Colonic mucosa (tissue), 4 donors: ENCODE data around the gene SESN3. TPM values are rescaled to one million over a fixed set of nuclear protein-coding genes. Genes with fewer than 3 reads are reported as not detected.

Experiments
- DNase-seq: peaks from one replicate; pipeline ENCODE4 v3.0.0-alpha.2; 2020
- H3K27ac ChIP-seq: fragments of 200-600 bp; one replicate; pipeline ENCODE4 v1.8.0; 2021
- H3K27me3 ChIP-seq: fragments of 200-600 bp; one replicate; pipeline ENCODE4 v1.8.0; 2021
- H3K36me3 ChIP-seq: fragments of 200-600 bp; one replicate; pipeline ENCODE4 v1.8.0; 2021
- H3K4me1 ChIP-seq: fragments of 200-600 bp; one replicate; pipeline ENCODE4 v1.8.0; 2021; ENCODE audit warnings: mild to moderate bottlenecking
- H3K4me3 ChIP-seq: fragments of 200-600 bp; one replicate; pipeline ENCODE4 v1.8.0; 2021
- H3K9ac ChIP-seq, 2 donors: one replicate each; pipeline ENCODE4 v1.7.0; 2013; ENCODE audit warnings: control low read depth in 2 of 2, low read depth in 2 of 2, low read length in 2 of 2
- H3K9me3 ChIP-seq: fragments of 200-600 bp; one replicate; pipeline ENCODE4 v1.8.0; 2021
- CTCF ChIP-seq: fragments of 200-600 bp; IDR thresholded peaks from one replicate; pipeline ENCODE4 v1.8.0; 2022; ENCODE audit warnings: antibody characterized with exemption, mild to moderate bottlenecking
- intact Hi-C: fragments of 100-400 bp; cut with DNase I; formaldehyde crosslinking; loops from one replicate; pipeline ENCODE4 v1.14.1; 2022
- total RNA-seq, 2 donors: library from RNA; stranded (reverse); fragmentation: NEBNext Ultra II Directional in 1 of 2; extraction: Animal tissue kit (Norgen Biotek cat#: 25700) in 1 of 2; gene quantifications; one replicate each; pipeline ENCODE4 v1.2.1, GENCODE V29; 2021
- donor health status: healthy.
- donor health status: DM: no; HTN: no; CAD: no.
- donor health status: DM: no; HTN: no; CAD: no.

Gene SESN3
- total RNA-seq, 2 donors from 2014 or later, result 14.7 to 21.2 TPM

DNA sequence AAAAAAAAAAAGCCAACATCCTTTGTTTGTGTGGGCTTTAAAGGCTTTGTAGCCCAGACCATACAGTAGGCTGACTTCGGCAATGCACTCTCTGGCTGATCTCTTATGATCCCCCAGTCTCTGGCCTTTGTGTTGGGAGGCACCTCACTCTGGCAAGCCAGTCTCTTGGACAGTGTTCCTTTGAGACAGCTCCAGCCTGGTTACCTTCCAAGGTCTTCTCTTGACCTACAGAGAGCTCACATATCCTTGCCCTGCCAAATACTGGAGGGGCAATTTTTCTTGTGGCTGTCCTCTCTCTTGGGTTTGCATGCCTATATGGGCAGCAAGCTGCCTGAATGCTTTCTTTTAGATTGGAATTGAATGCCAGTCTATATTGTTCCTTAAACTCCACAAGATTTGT is 69.8 kb downstream of the SESN3 start:
- TF ChIP-seq CTCF, result no peak
- Histone ChIP-seq H3K4me3 (no peak overlapping the region), H3K27me3 (no peaks in the 10 kb centered on the region), H3K36me3 (no peaks in the 10 kb centered on the region), H3K9ac (no peak overlapping the region), H3K27ac (no peak overlapping the region), H3K9me3 (no peaks in the 10 kb centered on the region), H3K4me1 (no peaks in the 10 kb centered on the region)
- no peak for DNase-seq
- intact Hi-C loops, result no loop called here

GRCh38 chr11:95157824-95158223 is 73.2 kb downstream of the SESN3 start:
- no peaks in the 10 kb centered on the region for H3K27me3 ChIP-seq
- DNase-seq, result no peak
- no peaks in the 10 kb centered on the region for H3K9me3 ChIP-seq
- no peak overlapping the region for H3K4me3 ChIP-seq
- no peaks in the 10 kb centered on the region for H3K4me1 ChIP-seq
- no peak overlapping the region for H3K27ac ChIP-seq
- H3K36me3 ChIP-seq, result no peaks in the 10 kb centered on the region
- intact Hi-C loops, result no loop called here
- no peak for TF ChIP-seq CTCF
- no peak overlapping the region for H3K9ac ChIP-seq

DNA sequence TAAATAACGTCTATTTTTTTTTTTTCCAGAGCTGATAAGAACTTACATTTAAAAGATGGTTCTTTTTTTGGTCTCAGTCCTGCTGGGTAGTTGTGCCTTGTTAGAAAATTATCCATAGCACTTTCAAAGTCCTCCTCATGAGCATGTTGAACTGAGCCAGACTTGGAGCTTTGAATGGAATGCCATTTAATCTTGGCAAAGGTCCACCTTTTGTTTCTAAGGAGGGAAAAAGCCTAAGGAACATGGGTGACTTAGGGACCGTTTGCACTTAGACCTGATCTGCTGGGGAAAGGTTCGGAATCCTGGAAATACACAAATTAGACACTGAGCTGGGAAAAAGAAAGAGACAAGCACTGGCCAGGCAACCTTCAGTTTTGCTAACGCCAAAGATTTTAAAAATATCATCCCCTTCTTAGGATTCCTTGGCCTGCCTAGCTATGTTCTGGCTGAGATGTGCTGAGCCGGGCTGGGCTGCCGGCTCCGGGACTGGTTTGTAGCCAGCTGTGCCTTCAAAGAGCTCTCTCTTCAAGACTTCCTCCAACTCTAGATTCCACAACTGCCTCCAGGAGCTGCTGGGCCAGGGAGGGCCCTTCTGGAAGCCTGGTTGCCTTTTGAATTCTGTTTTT is 74.0 kb downstream of the SESN3 start:
- intact Hi-C loops, result no loop called here
- DNase-seq, result no peak
- Histone ChIP-seq H3K27me3 (no peaks in the 10 kb centered on the region), H3K4me1 (no peaks in the 10 kb centered on the region), H3K4me3 (no peak overlapping the region), H3K27ac (no peak overlapping the region), H3K9ac (no peak overlapping the region), H3K36me3 (no peaks in the 10 kb centered on the region), H3K9me3 (no peaks in the 10 kb centered on the region)
- no peak for TF ChIP-seq CTCF

DNA sequence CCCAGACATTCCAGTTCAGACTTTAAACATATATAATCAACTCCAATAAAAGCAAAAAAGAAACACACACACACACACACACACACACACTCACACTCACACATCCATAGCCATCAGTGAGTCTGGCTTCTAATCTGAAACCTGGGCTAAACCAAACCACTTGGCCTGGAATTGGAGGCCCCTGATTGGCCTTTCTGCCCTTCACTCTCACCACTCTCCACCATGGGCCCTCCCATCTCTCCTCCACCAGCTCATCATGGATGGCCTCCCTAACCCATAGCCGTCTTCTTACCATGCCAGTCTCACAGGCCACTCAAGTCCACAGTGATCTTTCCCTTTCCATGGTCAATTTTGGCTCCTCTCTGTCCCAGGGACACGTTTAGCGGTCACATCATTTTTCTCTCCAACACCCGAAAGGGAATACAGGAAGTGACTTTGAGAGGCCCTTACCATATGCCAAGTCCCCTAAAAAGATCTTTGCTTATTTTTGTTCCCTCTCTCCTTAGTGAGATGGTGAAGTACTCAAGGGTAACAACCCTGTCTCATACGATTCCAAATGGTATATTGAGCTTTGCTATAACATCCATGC is 74.8 kb downstream of the SESN3 start:
- Histone ChIP-seq H3K36me3 (no peaks in the 10 kb centered on the region), H3K9me3 (no peaks in the 10 kb centered on the region), H3K27me3 (no peaks in the 10 kb centered on the region), H3K27ac (no peak overlapping the region), H3K4me1 (no peaks in the 10 kb centered on the region), H3K9ac (no peak overlapping the region), H3K4me3 (no peak overlapping the region)
- DNase-seq, result no peak
- no peak for TF ChIP-seq CTCF
- intact Hi-C loops, result no loop called here

- H3K4me1 ChIP-seq, result no peaks in the 10 kb centered on the region
- no peak overlapping the region for H3K27ac ChIP-seq
- TF ChIP-seq CTCF, result no peak
- no peak overlapping the region for H3K9ac ChIP-seq
- no peaks in the 10 kb centered on the region for H3K27me3 ChIP-seq
- no peak for DNase-seq
- no peaks in the 10 kb centered on the region for H3K9me3 ChIP-seq
- H3K36me3 ChIP-seq, result no peaks in the 10 kb centered on the region
- intact Hi-C loops, result no loop called here
- no peak overlapping the region for H3K4me3 ChIP-seq
Observed at GRCh38 chr11:95155385-95155784, 75.6 kb downstream of the SESN3 start.
